NCI-H524 treated with DMSO at 0.1 percent for 48 hours (cell line): Measurements from ENCODE around the gene CFAP77.
A peak's percentile ranks its signal among the peaks of the same experiment; 100 is the strongest.
"Not testable (repeated sequence)": the region's sequence is repeated elsewhere in the genome, so short reads cannot be mapped to it uniquely, and the experiment has no call there.

ENCODE experiments used
- DNase-seq: peaks from one replicate; lab custom pipeline; 2025; lab: John Stamatoyannopoulos, UW

The CFAP77 gene

DNA sequence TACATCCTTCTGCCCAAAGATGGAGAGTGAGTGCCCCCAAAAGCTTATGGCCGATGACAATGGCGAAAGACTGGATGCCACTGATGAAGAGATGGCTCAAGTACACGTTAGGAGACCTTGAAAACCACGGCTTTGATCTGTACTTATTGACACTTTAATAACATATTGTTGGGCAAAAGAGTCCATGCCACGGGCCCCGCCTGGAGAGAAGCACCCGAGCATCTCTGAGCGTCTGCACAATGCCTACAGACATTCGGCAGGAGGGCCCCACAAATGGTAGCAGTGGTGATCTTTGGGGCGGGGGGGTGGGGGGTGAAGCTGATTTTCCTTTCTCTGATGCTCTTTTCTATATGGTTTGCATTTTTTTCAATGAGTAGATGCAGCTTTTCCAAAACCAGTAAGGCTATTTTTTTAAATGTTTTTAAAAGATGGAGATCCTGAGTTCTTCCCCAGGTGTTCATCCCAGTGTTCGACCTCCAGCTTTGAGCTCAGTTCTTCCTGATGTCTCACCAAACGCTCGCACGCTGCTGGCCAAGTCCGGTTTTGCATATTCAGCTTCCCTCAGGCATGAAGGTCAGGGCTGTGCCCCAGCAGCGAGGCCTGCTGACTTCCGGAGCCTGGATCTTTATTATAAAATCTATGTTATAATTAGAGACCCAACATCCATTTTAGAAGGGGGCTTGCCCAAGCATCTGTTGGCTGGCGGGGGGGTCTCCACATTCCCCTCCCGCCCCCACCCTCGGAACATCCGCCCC lies 138.1 kb downstream of the CFAP77 start:
- no peak for DNase-seq

DNA sequence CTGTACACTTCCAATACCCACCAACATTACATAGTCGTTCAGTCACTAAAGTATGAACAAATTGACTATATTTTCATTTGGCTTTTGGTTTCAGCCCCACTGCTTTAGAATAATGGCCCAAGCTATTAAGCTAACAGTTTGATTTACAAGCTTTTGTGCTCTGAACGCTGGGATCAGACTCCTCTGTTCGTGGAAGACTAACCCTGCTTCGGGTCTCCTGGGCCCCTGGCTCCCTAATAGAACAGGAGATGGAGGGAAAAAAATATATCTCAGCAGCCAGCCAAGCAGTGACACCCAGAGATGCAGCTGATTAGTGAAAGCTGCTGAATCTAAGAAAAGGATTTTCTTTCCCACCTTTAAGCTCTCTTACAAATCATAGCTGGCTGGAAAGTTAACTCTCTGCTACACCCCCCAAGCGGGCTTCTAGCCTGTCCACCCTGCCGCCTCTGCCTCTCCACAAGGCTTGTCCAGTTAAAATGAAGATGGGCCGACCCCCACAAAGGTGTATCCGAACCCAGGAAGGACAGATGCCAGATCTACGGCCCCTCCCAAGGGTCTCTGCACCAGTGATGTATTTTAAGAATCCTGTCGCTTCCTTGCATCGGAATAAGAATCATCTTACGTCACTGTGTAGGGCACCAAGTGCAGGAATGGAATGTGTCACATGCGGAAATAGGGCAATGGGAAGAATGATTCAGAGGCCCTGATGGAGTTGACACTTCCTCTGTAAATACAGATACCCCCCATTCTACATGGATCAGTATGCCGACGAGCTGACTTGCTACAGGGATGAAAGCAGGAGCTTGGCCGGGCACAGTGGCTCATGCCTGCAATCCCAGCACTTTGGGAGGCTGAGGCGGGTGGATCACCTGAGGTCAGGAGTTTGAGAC lies 139.0 kb downstream of the CFAP77 start:
- DNase-seq = no peak

DNA sequence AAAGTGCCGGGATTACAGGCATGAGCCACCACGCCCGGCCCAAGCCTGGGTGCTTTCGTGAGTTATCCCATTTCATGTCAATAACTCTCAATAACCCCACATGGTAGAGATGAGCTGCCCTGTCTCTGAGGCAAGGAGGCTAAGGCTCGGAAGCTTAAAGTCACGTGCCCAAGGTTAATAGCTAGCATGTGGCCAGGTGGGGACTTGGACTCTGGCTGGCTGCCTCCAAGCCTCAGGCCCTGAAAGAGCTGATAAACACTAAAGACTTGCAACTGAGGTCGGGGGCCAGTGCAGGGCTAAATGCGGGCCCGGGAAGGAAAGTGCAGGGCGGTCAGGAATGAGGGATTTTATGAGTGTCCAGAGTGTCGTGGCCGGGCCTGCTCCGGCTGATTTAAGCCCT lies 141.5 kb downstream of the CFAP77 start:
- no peak for DNase-seq

DNA sequence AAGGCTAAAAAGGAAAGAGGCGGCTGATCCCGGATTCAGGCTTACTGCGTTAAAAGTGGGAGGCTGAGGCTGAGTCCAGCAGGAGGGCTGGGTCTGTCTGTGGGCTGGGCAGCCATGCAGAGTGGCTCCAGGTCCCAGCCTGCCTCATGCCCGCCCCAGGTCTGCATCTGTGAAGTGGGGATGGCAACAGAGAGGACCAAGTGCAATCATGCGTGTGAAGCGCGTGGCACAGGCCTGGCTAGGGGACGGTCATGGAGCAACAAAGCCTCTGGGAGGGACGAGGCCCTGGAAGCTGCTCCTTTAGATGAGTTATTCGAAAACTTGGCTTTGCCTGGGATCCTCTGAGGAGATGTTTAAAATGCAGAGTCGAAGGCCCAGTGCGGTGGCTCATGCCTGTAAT lies 142.0 kb downstream of the CFAP77 start:
- no peak for DNase-seq

DNA sequence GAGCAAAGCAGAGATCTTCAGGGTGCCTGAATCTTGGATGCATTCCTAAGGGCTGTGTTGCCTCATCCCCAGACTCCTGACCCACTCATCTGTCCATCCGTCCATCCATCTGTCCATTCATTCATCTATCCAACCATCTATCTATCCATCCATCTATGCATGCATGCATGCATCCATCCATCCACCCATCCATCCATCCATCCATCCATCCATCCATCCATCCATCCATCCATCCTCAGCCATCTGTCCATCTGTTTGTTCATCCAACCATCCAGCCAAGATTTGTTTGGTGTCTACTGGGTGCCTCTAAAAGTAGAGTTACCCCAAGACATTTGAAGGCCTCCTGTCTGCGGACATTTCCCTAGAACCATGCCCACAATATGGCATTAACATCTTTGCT lies 144.7 kb downstream of the CFAP77 start:
- no peak for DNase-seq

DNA sequence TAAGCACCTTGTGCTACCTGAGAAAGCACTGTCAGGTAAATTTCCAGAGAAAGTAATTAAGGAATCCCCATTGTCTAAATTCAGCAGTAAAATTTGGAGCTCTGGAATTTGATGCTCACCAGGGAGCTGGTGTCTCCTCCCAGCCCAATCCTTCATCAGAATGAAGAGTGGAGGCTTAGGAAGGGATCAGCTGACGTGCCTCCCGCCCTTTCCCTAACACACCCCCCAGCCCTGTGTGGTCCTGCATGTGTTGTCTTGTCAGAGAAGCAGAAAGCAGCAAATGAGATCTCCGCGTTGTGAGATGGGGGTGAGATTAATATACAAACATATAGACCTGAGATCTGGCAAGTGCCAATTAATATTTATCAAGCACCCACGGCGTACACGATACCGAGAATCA lies 145.5 kb downstream of the CFAP77 start:
- no peak for DNase-seq

DNA sequence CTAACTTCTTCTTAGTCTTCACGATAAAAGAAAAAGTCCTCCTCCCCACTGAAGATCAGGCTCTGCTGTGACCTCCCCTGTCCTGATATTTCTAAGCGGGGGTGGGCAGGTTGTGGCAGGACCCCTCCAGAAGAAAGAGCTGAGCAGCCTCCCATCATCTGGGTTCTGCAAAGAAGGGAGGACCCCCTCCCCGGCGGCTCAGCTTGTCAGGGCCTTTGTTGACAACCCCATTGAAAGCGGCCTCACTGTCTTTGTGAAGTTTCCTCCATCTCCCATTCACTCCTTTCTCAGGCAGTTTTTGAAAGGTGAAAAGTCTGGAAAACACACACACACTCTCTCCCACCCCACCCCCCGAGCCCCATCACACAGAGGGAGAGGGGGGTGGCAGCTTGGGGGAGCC lies 146.2 kb downstream of the CFAP77 start:
- no peak for DNase-seq

DNA sequence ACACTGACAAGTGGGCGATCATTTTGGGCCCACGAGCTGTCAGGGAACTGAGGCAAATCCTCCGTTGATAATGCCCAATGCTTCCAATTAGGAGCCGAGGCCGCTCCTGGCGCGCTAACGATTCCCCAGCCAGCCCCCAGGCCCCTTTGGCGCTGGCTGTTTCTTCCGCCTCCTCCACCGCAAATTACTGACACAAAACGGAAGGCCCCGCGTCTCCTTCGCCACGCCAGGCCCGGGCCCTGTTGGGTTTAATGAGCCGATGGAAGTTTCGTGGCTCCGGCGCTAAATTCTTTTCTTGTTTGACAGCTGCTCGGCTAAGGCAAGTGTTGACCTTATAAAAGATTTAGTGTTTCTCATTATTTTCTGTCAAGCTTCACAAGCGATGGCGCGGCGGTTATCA lies 146.7 kb downstream of the CFAP77 start:
- DNase-seq = no peak

DNA sequence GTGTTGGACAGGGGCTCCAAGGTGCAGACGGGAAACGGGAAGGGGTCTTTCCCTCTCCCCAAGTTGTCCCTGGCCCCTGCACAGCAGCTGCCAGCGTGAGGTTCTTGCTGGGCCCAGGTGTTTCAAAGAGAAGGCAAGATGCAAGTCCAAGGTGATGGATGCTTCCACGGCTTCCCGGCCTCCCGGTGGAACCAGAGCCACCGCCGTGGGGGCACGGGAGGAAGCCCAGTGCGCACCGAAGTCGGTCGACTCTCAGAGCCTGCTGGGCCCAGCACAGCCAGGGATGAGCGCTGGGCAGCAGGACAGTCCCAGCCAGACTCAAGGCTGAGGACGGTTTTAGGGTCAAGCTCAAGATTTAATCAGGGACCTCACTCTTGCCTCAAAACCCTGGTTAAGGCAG lies 147.1 kb downstream of the CFAP77 start:
- DNase-seq = no peak

DNA sequence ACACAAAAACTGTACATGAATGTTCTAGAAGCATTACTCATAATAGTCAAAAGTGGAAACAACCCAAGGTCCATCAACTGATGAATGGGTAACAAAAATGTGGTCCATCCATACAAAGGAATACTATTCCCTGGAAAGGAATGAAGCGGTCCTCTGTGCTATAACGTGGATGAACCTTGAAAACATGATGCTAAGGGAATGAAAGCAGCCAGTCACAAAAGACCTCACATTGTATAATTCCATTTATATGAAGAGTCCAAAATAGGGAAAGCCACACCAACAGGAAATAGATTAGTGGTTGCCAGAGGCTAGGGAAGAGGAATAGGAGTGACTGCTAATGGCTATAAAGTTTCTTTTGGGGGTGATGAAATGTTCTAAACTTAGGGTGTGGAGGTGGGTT lies 149.7 kb downstream of the CFAP77 start:
- no peak for DNase-seq

DNA sequence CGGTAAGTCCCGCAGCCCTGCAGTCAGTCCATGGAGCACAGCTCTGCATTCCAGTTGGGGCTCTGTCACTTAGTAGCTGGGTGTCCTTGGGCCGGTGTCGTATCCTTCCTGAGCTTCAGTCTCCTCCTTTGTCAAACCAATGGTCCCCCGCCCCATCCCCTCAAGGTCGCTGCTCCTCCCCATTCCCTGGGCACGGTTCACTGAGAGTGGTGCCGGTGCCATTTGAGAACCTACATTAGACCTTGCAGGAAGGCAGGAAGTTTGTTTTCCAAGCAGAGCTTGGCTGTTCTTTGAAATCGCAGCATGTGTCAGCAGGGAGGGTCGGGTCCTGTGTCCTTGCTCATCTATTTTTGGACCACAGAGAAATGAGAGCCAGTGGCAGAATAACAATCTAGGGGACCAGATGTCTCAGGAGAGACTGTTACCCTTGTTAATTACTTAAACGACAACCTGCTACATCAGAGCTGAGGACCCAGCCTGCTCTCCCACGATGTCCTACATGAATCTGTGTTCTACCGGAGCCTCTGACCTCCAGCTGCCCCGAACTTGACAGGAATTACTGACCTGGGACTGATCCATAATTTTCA lies 150.7 kb downstream of the CFAP77 start:
- peak; percentile 90 for DNase-seq

DNA sequence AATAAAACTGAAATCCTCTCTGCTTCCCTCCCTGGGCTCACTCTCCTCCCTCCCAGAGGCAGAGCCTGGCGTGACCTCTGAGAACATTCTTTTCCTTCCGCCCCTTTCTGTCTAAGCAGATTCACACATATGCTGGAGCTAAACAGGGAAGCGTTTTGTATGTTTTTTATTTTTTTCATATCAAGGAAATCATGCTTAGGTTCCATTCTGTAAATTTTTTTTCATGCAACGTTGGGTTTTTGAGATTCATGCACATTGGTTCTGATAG lies 152.2 kb downstream of the CFAP77 start:
- no peak for DNase-seq

DNA sequence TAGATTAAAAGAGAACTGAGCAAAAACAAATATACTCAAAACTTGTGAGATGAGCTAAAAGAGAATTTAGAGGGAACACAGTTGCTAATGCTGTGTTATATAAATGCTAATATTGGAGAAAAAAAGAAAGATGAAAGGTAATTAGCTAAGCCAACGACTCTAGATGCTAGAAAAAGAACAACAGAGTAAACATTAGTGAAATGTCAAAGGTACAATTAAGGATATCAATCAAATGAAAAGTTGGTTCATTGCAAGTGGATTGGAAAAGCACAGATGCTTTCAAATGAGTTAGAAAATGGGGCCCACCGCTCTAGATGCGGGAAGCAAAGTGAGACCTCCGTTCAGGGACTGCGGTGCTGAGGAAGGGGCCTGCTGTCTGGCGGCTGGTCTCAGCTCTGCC lies 154.5 kb downstream of the CFAP77 start:
- DNase-seq = no peak

DNA sequence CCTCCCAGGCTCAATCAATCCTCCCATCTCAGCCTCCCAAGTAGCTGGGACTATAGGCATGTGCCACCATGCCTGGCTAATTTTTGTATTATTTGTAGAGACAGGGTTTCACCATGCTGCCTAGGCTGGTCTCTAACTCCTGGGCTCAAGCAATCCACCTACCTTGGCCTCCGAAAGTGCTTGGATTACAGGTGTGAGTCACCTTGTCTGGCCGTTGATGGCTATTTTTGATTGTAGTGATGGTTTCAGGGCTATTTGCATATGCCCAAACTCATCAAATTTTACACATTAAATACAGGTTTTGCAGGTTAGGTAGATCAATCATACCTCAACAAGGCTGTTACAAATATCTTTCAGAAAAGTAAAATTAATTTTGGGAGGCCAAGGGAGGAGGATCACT lies 158.8 kb downstream of the CFAP77 start:
- DNase-seq = not testable (repeated sequence)

DNA sequence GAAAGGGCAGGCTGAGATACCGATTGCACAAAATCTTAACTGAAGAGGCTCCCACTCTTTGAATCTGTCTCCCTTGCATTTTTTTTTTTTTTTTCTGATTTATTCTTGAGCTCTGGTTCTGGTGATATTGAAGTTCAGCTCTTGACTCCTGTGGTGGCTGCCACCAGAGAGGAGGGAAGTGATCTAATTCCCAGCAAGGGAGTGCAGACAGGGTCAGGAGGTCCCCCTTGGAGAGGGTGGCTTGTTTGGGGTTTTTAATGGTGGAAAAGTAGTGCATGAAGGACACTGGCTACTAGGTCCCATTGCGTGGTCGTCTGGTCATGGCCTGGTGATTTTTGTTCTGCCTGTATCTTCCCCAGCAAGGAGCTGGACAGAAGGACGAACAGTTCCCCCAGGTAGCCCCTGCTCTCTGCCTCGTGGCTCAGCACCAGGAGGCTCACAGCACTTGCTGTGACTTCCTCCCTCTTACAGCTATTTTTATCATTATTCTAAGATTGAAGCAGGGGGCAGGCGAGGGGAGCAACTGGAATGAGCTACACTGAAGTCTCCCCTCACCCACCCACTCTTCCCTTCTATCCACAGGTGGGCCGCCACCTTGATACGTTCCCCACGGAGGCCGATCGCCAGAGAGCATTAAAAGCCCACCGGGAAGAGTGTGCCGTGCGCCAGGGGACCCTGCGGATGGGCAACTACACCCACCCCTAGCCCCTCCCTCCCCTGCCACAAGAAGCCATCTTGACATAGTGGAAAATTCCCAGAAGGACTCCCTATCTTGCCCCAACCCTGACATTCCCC lies 162.0 kb downstream of the CFAP77 start:
- no peak for DNase-seq

DNA sequence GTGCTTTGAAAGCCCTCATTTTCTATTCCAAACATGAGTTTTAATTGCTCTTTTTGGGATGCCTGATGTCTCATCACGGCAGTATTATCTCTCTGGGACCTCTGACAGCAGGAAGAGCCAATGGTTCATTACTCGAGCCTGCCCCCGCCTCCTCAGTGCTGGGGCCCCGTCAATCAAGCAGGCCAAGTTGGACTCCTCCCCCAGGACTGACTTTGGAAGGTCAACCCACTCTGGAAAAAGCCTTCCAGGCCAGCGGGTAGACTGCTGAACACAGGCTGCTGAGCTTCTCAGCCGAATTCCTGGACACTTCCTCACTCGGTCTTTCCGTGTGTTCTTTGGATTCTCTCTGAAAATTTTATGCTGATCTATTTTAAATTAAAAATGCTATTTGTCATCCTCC lies 162.9 kb downstream of the CFAP77 start:
- no peak for DNase-seq

DNA sequence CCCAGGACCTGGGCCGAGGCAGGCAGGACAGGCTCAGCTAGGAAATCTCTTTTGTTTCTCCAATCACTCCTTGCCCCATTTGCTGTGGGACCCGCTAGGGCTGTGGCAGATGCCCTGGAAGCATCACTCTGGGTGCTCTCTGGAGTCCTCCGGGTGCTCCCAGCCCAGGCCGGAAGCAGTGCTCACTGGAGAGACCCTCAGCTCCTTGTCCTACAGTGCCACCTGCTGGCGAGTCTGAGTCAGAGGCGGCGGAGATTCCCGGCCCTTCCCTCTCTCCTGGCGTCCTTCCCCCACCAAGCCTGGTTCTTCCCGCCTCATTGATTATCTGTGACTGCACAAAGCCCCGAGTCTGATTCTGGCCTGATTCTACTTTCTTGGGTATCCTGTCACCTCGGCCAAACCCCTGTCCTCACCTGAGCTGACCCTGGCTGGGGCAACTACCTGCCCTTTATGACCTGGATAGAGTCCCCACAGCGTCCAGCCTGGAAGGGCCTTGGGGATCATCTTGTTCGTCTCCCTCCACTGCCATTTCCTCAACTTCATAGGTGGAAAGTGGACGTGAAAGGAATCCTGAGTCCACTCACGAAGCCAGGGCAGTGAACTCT lies 165.1 kb downstream of the CFAP77 start:
- no peak for DNase-seq

DNA sequence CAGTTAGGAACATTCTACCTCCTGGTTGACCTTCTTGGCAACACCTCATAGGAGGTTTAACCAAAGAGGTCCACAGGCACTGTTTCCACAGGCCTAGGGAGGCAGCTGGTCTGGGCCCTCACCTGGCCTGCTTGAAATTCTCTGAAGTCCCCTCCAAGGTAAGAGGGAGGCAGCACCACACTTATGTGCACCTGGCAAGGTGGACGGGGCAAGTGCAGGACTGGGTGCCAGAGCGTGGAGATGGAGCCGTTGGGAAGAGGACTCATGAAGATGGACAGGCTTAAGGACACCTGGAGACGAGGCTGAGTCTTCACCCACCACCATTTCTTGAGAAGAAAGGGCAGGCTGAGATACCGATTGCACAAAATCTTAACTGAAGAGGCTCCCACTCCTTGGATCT lies 165.8 kb downstream of the CFAP77 start:
- no peak for DNase-seq

DNA sequence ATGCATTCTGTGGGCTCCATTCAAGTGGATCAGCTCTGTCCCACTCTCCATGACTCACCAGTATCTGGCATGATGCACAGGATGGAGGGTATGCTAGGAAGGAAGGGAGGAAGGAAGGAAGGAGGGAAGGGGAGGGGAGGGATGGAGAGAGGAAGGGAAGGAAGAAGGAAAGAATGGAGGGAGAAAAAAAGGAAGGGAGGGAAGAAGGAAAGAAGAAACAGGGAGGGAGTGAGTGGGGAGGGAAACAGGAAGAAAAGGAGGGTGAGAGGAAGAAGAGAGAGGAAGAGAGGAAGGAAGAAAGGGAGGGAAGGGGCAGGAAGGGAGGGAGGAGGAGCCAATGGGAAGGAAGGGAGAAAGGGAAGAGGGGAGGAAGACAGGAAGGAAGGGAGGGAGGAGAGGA lies 167.1 kb downstream of the CFAP77 start:
- DNase-seq = no peak

DNA sequence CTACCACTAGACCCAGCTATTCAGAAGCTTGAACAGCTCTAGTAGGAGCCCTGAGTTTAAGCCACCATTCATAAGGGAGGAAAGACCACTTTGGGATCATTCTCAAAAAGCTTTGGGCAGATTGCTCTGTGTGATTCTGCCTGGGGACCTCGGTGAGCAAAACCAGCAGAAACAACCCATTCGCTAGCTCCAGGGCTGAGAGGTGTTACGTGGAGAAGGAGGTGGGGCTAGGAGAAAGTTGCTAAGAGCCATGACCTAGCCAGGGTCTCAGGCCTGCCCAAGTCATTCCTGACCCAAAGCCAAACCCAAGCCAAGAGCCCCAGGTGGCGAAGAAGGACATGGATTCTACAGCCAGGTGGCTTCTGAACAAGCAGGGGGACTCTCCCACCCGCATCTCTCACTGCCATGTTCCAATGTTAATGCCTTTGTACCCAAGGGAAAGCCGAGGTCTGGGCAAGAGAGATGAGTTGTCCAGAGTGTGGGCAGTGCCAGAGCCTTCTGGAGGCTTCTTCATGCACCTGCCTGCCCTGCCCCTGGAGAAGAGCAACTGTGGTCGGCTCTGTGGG lies 168.4 kb downstream of the CFAP77 start:
- no peak for DNase-seq

DNA sequence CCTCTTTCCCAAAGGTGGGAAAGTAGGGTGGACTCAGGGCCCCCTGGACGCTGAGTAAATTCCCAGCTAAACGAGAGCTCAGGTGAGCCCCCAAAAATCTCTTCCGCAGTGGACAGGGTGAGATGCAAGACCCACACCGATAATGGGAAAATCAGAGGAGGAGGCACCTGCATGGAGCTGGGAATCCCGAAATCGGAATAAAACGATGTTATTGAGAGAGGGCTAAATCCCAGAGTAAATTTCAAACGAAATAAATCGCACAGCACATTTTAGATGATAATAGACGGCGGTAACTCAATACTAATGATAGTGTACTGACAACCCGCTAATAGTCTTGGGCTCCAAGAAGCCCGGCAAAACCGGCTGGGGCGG lies 169.4 kb downstream of the CFAP77 start:
- DNase-seq = no peak

DNA sequence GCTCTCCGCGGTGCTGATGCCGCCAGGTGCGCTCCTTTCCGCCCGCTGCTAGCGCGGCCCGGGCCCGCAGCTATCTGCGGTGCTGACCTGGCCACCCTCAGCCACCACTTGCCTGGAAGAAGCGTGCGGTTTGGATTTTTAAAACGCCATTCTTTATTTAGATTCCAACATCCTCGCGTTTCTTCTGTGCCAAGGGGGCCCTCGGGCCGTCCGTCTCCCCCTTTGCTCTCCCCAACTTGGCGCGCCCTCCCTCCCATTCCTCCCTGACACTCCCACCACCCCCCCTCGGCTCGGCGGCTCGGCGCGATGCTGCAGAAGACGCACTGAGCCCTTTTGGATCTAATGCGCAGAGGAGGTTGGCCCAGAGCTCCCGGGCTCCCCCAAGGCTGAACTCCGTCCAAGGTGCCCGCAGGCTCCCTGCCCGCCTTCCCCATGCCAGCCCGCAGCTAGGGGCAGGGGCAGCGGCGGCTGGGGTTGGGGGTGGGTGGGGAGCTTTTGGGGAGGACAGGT lies 172.3 kb downstream of the CFAP77 start, which contains the start of gene BARHL1:
BARHL1 (plus strand) TSS at position 331 of the 510 bp plus-strand sequence. CDS start 192 bp downstream, outside the sequence.
- DNase-seq = no peak
